GM12891 (cell line): ENCODE results near the gene AQR.

Source experiments
- DNase-seq: peaks from one replicate; pipeline ENCODE4 v3.0.0; 2011; ENCODE audit warnings: low spot score; ENCODE audit not compliant: insufficient read length
- FAIRE-seq: peaks from 2 replicates; lab custom pipeline; 2011; peaks lifted over from hg19 to GRCh38; lab: Jason Lieb, UNC
- PAX5 ChIP-seq: IDR thresholded peaks from 2 replicates; pipeline ENCODE4 v1.6.1; 2011; ENCODE audit warnings: low read length, moderate library complexity, mild to moderate bottlenecking; ENCODE audit not compliant: insufficient read depth, severe bottlenecking
- POLR2A ChIP-seq: IDR thresholded peaks from 2 replicates; pipeline ENCODE4 v1.6.1; 2011; ENCODE audit warnings: low read depth, low read length, control low read depth
- POLR2AphosphoS5 ChIP-seq: IDR thresholded peaks from 2 replicates; pipeline ENCODE4 v1.6.1; 2011; ENCODE audit warnings: low read depth, low read length, control low read depth
- POU2F2 ChIP-seq: IDR thresholded peaks from 2 replicates; pipeline ENCODE4 v1.6.1; 2011; ENCODE audit warnings: low read depth, mild to moderate bottlenecking, control low read depth, low read length, moderate library complexity
- SPI1 ChIP-seq: IDR thresholded peaks from 2 replicates; pipeline ENCODE4 v1.6.1; 2011; ENCODE audit warnings: low read depth, low read length, control low read depth
- TAF1 ChIP-seq: IDR thresholded peaks from 2 replicates; pipeline ENCODE4 v1.6.1; 2011; ENCODE audit warnings: low read depth, low read length, control low read depth

AQR gene

DNA sequence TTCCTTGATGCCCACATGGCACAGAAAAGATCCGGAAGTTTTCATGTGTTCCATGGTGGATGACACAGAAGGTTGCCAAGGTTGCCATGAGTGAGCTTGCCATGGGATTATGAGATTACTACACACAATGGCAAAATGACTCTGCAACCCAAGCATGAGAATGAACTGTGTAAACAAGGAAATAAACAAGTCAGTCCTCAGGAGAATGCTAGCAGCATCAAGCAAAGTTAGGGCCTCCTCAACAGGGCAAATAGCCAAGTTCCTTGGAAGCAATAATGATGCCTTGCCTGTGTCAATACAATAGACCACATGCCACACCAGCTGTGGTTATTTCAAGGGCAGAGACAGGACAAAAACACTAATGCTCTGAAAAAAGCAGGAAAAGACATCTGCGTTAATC, 41.8 kb downstream of the AQR start:
- DNase-seq (no peak), FAIRE-seq (no peak)
- TF ChIP-seq TAF1 (no peak), POU2F2 (no peak), POLR2AphosphoS5 (no peak), SPI1 (no peak), POLR2A (no peak), PAX5 (no peak)

DNA sequence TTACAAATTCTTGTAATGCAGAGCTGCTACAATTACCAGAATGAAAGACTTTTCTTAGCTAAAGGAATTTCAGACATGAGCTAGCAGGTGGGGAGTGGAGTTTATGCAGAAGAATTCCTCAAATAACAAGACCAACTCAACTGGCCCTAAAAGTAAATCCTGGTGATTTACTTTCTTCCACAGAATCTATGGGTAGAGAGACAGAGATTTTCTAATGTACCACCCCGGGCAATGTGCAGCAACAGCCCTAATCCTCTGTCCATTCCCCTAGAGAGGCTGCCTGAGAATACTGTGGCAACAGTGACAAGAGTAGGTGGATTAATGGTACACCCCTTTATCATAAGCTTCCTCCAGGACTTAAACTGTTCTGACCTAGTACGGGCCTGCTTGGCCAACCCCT, 55.2 kb downstream of the AQR start:
- DNase-seq (no peak), FAIRE-seq (no peak)
- TF ChIP-seq POLR2A (no peak), TAF1 (no peak), SPI1 (no peak), POU2F2 (no peak), PAX5 (no peak), POLR2AphosphoS5 (no peak)

DNA sequence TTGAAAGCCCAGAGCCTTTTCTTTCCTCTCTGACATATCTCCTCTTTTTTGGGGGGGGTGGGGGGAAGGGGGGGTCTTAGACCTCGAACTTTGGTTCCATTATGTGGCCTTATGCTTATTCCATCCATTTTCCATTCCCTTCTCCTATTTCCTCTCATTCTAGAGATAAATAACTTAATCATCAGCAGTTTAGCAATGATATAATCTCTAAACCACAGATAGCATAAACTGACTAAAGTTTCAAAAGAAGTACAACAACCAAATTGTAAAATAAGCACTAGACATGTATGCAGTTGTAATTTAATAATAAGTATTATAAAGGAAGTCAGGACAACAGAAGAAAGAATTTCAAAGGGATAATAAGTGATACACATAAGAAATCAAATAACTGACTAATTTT, 64.5 kb downstream of the AQR start:
- DNase-seq (no peak), FAIRE-seq (no peak)
- TF ChIP-seq POU2F2 (no peak), SPI1 (no peak), TAF1 (no peak)

DNA sequence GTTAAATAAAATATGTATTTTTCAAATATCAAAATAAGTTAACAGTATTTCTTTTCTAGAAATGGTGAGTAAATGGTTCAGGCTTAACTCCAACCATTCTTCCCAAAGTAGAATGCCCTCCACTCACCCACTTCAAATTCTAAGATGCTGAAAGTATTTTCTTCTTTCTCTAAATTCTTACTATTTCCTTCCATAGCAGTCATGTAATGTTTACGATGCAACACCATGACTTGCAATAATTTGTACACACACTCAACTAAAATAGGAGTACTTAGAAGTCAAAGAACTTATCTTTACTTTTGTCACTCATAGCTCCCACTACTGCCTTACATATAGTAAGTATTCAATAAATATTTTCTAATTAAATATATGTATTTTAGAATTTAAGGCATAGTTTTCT, 65.0 kb downstream of the AQR start:
- no peak for DNase-seq
- FAIRE-seq = no peak
- TF ChIP-seq POU2F2 (no peak), PAX5 (no peak), TAF1 (no peak), POLR2AphosphoS5 (no peak), SPI1 (no peak), POLR2A (no peak)

DNA sequence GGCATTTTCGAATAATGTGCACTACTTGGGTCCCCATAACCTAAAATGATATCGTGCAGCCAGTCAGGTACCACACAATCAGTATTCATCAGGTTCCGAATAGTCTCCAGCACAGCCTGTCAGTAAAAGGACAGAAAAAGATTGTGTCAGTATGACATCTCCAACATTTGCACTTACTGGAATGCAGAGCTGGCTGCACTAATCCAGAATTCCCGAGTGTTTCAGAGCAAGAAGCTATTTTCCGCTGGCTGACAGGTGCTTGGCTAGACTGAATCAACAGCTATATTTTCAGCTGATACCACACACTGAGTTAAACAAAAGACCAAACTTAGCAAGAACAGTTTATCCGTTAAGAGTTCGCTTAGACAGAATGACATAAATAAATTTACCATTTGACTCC, 68.8 kb downstream of the AQR start:
- DNase-seq (no peak), FAIRE-seq (no peak)
- TF ChIP-seq TAF1 (no peak), PAX5 (no peak), POLR2AphosphoS5 (no peak), SPI1 (no peak), POU2F2 (no peak), POLR2A (no peak)

DNA sequence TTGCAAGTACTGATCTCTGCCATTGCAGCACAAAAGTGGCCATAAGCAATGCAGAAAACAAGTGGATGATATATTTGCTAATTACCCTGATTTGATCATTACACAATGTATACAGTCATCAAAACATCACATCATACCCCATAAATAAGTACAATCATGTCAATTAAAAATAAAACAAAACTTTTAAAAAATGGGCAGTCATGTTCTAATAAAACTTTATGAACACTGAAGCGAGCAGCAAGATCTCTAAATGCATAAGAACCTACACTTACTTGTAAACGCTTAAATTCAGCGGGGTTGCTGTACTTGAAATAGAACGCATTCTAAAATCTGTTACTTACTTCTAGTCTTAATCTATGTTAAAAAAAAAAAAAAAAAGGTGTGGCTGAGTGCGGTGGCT, 73.4 kb downstream of the AQR start:
- TF ChIP-seq POU2F2 (no peak), TAF1 (no peak), POLR2A (no peak), POLR2AphosphoS5 (no peak), PAX5 (no peak), SPI1 (no peak)
- FAIRE-seq = no peak
- no peak for DNase-seq

DNA sequence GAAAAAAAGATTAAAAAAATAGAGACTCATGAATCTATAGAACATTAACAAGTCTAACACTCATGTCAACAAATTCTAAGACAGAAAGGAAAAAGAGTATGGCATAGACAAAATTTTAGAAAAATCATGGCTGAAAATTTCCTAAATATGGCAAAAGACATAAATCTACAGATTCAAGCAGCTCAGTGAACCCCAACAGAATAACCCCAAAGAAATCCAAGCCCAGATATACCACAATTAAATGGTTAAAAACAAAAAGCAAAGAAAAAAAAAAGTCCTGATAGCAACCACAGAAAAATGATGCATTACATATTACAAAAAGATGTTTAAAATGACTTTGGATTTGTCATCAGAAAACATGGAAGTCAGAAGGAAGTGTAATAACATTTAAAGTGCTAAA, 75.6 kb downstream of the AQR start:
- TF ChIP-seq TAF1 (no peak), POLR2AphosphoS5 (no peak)
- no peak for FAIRE-seq
- DNase-seq = no peak

DNA sequence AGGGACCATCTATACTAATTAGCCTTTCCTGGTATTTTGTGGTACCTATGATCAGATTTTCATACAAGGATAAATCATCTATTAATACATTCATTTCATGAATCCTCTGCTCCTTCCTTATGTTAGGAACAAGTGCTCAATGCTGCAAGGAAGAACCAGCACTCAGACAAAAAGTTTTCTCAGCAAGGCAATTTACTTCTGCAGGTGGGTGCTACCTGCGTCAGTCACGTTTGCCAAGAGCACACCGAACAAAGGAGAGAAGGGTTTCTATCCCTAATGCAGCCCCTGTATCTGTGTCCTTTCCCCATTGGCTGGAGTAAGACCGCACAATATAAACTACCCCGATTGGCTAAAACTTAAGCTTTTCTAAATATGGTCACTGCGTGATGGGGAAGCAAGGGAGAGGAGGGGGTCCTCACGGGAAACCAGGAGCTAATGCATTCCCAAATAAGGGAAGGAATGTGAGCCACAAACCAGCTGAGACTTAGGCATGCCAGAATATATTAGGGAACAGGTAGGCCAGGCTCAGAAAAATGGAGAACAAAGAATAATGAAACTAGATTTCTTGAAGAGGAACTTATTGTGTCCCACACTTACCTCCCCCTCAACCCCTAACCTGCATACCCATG, 76.5 kb downstream of the AQR start:
- TF ChIP-seq TAF1 (no peak), POU2F2 (no peak), POLR2AphosphoS5 (no peak), POLR2A (no peak), PAX5 (no peak)
- no peak for DNase-seq
- no peak for FAIRE-seq

DNA sequence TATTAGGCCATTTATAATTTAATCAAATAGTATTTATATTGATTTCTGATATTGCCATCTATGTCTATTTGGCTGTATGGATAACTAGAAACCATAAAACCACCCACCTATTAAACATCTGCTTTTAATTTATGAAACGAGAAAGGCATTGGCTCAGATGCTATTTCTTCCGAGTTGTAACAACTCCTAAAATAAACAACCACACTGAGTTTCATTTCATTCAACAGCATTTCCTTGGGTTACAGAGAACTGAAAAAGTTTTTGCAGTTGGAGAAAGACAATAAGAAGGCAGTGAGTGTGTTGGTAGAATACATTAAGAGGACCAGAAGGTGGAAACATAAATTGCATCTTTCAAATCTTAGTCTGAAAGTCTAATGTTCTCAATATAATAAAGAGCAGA, 79.1 kb downstream of the AQR start:
- no peak for DNase-seq
- TF ChIP-seq PAX5 = no peak
- no peak for TF ChIP-seq POLR2AphosphoS5
- TF ChIP-seq POLR2A = no peak
- no peak for TF ChIP-seq TAF1
- TF ChIP-seq POU2F2 = no peak
- no peak for FAIRE-seq

DNA sequence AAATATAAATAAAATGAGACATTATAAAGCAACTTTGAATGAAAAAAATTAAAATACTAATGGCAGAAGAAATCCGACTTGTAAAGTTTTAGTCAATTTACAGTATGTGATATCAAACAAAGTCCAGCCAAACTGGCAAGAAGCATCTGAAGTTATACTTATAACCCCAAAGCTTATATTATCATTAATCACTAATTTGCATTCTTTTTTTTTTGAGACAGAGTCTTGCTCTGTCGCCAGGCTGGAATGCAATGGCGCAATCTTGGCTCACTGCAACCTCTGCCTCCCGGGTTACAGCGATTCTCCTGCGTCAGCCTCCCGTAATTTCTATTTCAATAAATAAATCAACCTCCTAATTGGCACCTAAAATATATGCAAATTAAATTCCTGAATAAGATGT, 80.1 kb downstream of the AQR start:
- no peak for TF ChIP-seq TAF1
- TF ChIP-seq PAX5 = no peak
- TF ChIP-seq SPI1 = no peak
- no peak for TF ChIP-seq POU2F2
- TF ChIP-seq POLR2AphosphoS5 = no peak
- TF ChIP-seq POLR2A = no peak
- no peak for FAIRE-seq
- DNase-seq = no peak

DNA sequence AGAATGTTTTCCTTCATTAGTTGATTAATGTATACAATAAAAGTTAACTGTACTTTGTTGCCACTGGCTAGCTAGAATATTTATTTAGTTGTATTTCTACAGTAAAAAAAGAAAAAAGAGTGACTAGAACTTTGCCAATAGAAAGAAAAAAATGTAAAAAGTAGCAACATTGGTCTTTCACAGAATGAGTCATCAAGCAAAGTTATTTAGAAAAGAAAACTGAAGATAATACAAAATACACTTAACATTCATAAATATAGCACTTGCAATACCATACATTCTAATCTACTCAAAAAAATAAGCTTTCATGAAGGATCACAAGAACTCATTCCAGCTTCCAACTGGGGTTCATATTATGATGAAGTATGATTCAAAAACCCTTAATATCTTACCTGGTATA, 83.4 kb downstream of the AQR start:
- no peak for FAIRE-seq
- TF ChIP-seq TAF1 (no peak), POLR2AphosphoS5 (no peak), SPI1 (no peak)

More for the DNA sequence above, 83.4 kb downstream of the AQR start:
- no peak for DNase-seq
